ENCODE data around the gene PCF11. TPM values are rescaled to one million over a fixed set of nuclear protein-coding genes. Genes with fewer than 3 reads are reported as not detected.
A peak's percentile ranks its signal among the peaks of the same experiment; 100 is the strongest.
"Not testable (repeated sequence)": the region's sequence is repeated elsewhere in the genome, so short reads cannot be mapped to it uniquely, and the experiment has no call there.

PCF11 gene
- total RNA-seq, result 25.3 TPM
- long read RNA-seq, full-length matches to known transcripts, result 1 of 10 reads
- long read RNA-seq, partial matches to known transcripts, result 7 of 10 reads
- long read RNA-seq, other reads (novel, unspliced or antisense), result 2 of 10 reads

DNA sequence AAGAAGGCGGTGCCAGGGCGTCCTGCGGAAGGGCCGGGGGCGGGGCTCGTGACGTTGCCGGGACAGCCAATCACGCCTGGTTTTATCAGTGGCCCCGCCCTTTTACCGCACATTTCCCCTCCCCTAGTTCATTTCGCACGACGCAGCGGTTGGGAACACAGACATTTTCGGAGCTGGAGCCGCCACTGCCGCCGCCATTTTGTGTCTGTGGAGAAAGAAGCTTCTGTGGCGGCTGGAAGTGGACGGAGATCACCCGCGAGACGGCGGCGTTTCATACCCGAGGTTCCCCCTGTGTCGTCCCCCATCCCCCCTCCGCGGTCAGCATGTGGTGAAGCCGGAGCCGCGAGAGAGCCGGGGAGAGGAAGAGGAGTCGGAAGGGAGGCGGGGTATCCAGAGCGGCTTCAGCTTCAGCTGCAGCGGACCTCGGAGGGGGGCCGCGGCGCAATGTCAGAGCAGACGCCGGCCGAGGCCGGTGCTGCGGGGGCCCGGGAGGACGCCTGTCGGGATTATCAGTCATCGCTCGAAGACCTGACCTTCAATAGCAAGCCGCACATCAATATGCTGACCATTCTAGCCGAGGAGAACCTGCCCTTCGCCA is at the start of gene PCF11:
TSS of gene PCF11 (plus strand) at position 136 of the 598 bp plus-strand sequence. CDS start at position 445, 309 bp downstream.
- intact Hi-C loops (cut with DNase I), result loop anchor here (5.0 to 10.0 kb wide), 3 partner anchors 82 to 252 kb away; partner anchors contain the start of genes DDIAS, PRCP and RAB30
- DNase-seq, result no peak
- ATAC-seq (ENCODE audit: poor library complexity), result peak; percentile 36

DNA sequence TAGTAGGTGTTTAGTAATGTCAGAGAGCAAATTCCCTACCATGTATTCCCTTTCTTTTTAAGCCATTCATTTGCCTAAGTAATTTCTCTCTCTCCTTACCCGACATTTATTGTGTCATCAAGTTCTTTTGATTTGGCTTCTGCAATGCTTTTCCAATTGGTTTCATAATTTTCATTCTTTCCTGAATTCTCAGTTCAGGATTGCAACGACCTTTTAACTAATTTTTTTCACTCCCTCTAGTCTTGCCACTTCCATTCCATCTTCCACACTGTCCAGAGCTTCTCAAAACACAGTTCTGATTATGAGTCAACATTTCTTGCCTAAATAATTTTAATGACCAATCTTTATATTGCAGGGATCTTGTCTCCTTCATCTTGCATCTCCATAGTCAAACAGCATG is 44.0 kb upstream of the PCF11 start:
- no peak for DNase-seq
- no peak for ATAC-seq (ENCODE audit: poor library complexity)
- intact Hi-C loops (cut with DNase I), result no loop called here

DNA sequence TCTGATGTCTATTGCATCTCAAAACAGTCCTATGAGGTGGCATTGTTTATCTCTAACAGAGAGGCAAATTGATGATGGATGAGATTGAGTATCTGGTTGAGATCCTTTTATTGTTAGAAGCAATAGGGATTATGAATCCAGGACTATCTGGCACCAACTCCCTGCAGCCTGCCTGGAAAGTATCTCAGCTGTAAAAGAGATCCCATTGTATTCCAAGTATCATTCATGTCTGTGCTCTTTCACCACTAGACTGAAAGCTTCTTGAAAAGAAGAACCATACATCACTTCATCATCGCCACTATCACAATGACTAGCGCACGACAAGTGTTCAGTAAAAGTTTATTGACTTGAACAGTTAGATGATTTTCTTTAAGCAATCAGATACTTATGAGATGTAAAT is 41.9 kb upstream of the PCF11 start:
- DNase-seq, result no peak
- no peak for ATAC-seq (ENCODE audit: poor library complexity)
- intact Hi-C loops (cut with DNase I), result no loop called here

DNA sequence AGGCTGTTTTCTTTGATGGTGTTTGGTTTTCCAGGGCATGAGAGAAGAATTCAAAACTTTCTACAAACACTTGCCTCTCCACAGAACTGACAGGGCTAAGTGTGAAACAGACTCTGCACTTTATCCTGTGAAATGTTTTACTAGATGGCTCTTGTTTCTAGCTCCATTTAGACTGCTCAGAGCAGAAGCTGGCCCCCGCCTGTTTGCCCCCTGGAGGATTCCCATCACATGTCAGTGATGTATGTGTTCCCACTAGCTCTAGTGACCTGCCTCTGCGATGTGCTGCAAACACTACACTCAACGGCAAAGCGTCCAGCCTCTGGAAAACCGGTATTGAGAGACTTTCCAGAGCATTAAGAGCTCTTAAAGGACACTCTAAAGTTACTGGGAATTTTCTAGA is 41.4 kb upstream of the PCF11 start:
- intact Hi-C loops (cut with DNase I), result no loop called here
- DNase-seq (no peak), ATAC-seq (ENCODE audit: poor library complexity) (no peak)

- intact Hi-C loops (cut with DNase I), result no loop called here
- ATAC-seq (ENCODE audit: poor library complexity) (no peak), DNase-seq (no peak)
Measured at GRCh38 chr11:83116015-83116641, 40.8 kb upstream of the PCF11 start.

DNA sequence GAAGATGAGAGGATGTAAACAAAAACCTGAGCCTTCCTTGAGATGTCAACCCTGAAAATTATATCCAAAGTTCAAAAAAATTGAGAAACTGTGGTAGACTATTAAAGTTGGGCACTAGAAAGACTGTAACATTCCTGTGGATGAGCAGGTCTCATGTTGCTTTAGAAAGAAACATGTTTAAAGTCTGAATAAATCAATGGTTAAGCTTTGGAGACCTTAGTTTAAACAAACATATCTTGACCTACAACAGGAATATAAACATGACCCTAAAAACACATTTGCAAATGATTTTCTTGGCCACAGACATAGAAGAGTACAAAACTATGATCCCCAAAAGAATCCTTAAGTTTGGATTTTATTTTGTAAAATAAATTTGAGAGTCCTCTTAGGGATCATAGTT is 38.1 kb upstream of the PCF11 start:
- ATAC-seq (ENCODE audit: poor library complexity), result no peak
- intact Hi-C loops (cut with DNase I), result no loop called here
- no peak for DNase-seq

DNA sequence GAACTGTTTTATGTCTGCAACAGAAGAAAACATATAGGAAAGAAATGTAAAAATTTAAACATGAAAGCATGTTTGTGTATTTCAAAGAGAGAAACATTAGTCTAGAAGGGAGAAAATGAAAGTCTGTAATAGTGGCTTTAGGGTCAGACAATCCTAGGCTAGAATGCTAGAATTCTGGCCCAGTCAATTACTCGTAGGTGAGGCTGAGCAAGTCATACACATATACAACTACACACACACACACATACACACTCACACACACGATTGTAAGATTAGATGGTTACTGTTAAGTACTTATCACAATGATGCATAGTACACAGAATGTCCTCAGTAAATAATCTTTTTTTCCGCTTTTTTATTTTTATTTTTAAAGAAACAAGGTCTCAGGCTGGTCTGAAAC is 37.7 kb upstream of the PCF11 start:
- ATAC-seq (ENCODE audit: poor library complexity) (no peak), DNase-seq (no peak)
- intact Hi-C loops (cut with DNase I), result no loop called here

GRCh38 chr11:83120327-83120726 is 36.6 kb upstream of the PCF11 start:
- DNase-seq (no peak), ATAC-seq (ENCODE audit: poor library complexity) (no peak)
- intact Hi-C loops (cut with DNase I), result no loop called here

- DNase-seq, result no peak
- no peak for ATAC-seq (ENCODE audit: poor library complexity)
- intact Hi-C loops (cut with DNase I), result no loop called here
Measured at GRCh38 chr11:83122050-83122449, 34.9 kb upstream of the PCF11 start.

DNA sequence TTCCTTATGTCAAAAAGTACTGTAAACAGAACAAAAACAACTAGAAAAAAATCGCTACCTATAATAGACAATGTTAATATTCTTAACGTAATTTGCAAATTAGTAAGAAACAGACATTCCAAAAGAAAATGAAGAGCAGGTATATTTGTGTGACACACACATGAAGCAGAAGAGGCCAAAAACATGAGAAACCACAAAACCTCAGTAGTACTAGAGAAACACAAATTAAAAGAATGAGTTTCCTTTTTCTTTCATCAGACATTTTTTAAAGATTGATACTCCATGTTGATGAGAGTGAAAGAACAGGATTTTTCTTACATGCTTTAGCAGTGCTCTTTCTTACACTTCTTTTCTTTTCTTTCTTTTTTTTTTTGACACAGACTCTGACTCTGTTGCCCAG is 34.2 kb upstream of the PCF11 start:
- DNase-seq (no peak), ATAC-seq (ENCODE audit: poor library complexity) (no peak)
- intact Hi-C loops (cut with DNase I), result no loop called here

- DNase-seq, result no peak
- ATAC-seq (ENCODE audit: poor library complexity), result peak; percentile 78
- intact Hi-C loops (cut with DNase I), result no loop called here
Measured at GRCh38 chr11:83124636-83125424, 32.1 kb upstream of the PCF11 start.

DNA sequence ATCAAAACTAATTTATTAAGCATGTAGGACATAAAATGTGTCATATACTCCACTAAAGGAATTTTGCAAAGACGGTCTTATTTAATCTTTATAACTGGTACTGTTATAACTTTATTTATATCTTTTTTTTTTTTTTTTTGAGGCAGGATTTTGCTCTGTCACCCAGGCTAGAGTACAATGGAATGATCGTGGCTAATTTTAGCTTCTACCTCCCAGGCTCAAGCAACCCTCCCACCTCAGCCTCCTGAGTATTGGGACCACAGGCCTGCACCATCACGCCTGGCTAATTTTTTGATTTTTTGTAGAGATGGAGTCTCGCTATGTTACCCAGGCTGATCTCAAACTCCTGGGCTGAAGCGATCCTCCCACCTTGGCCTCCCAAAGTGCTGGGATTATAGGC is 31.4 kb upstream of the PCF11 start:
- ATAC-seq (ENCODE audit: poor library complexity) (peak; percentile 72), DNase-seq (no peak)
- intact Hi-C loops (cut with DNase I), result no loop called here

- ATAC-seq (ENCODE audit: poor library complexity) (no peak), DNase-seq (no peak)
- intact Hi-C loops (cut with DNase I), result no loop called here
Measured at GRCh38 chr11:83127310-83127637, 29.7 kb upstream of the PCF11 start.

DNA sequence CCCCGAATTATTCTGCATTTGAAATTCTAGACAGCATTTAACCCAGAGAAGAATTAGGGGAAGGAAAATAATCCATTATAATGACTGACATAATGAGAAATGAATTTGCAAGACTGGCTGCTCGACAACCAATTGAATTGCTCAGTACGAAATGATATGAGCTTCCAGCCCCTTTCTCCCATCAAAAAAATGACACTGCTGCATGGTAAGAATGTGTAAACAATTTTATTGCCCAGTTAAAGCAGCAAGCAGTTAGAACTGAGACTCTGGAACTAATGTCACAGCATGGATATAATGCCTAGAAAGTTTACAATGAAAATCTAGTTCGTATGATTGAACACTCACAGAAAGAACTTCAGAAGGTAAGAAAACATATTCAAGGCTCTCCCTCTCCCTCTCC is 24.7 kb upstream of the PCF11 start:
- ATAC-seq (ENCODE audit: poor library complexity) (no peak), DNase-seq (no peak)
- intact Hi-C loops (cut with DNase I), result no loop called here

- ATAC-seq (ENCODE audit: poor library complexity); intact Hi-C loops (cut with DNase I); DNase-seq: not testable (repeated sequence)
Measured at GRCh38 chr11:83133266-83133665, 23.7 kb upstream of the PCF11 start.

GRCh38 chr11:83139310-83139709 is 17.6 kb upstream of the PCF11 start:
- intact Hi-C loops (cut with DNase I), result no loop called here
- no peak for ATAC-seq (ENCODE audit: poor library complexity)

GRCh38 chr11:83140691-83141455 is 16.1 kb upstream of the PCF11 start:
- DNase-seq (no peak), ATAC-seq (ENCODE audit: poor library complexity) (no peak)
- intact Hi-C loops (cut with DNase I), result no loop called here

More at GRCh38 chr11:83139310-83139709, 17.6 kb upstream of the PCF11 start:
- no peak for DNase-seq

- intact Hi-C loops (cut with DNase I), result no loop called here
- DNase-seq (no peak), ATAC-seq (ENCODE audit: poor library complexity) (no peak)
Measured at GRCh38 chr11:83147895-83148294, 9.0 kb upstream of the PCF11 start.

- DNase-seq (no peak), ATAC-seq (ENCODE audit: poor library complexity) (no peak)
- intact Hi-C loops (cut with DNase I), result loop anchor here (10.0 kb wide), 2 partner anchors 76 to 246 kb away; partner anchors contain the start of genes DDIAS, PRCP and RAB30
Measured at GRCh38 chr11:83150450-83150849, 6.5 kb upstream of the PCF11 start.
